Ovary (tissue), 9 donors: Measurements from ENCODE around the gene DPF3. TPM values are rescaled to one million over a fixed set of nuclear protein-coding genes. Genes with fewer than 3 reads are reported as not detected.

ENCODE experiments used
- DNase-seq, 5 donors: peaks; one replicate each; pipeline ENCODE4 v3.0.0-alpha.2; 2019 to 2020
- H3K27ac ChIP-seq, 2 donors: fragments of 200-600 bp; one replicate each; pipeline versions ENCODE4 v1.5.1 to v1.8.0; 2019 to 2022
- H3K27me3 ChIP-seq: fragments of 200-600 bp; one replicate; pipeline ENCODE4 v1.8.0; 2022
- H3K36me3 ChIP-seq: fragments of 200-600 bp; sonication (generic); one replicate; pipeline ENCODE4 v1.5.1; 2019
- H3K4me1 ChIP-seq: one replicate; pipeline ENCODE4 v1.8.1; 2013; ENCODE audit warnings: mild to moderate bottlenecking, moderate library complexity; ENCODE audit not compliant: insufficient read depth
- H3K4me3 ChIP-seq: fragments of 200-600 bp; sonication (generic); one replicate; pipeline ENCODE4 v1.5.1; 2017
- H3K9me3 ChIP-seq, 2 donors: fragments of 200-600 bp in 1 of 2; sonication (generic) in 1 of 2; one replicate each; pipeline versions ENCODE4 v1.5.1 to v1.8.1; 2013 to 2019; ENCODE audit warnings: mild to moderate bottlenecking in 1 of 2, moderate library complexity in 1 of 2
- EP300 ChIP-seq: sonication (generic); formaldehyde crosslinking; IDR thresholded peaks from one replicate; pipeline ENCODE4 v1.6.1; 2017; ENCODE audit warnings: antibody characterized with exemption
- POLR2A ChIP-seq: fragments of 450-650 bp; IDR thresholded peaks from one replicate; pipeline ENCODE4 v1.6.1; 2017; ENCODE audit warnings: antibody characterized with exemption, mild to moderate bottlenecking, moderate library complexity
- WGBS, 3 donors: extraction: QIAGEN DNeasy Blood & Tissue Kit in 1 of 3; methylation state at CpG; one replicate each; pipeline versions ENCODE4 v1.1.5 to v1.1.7; 2013 to 2017; 5-methylcytosine and 5-hydroxymethylcytosine counted together
- intact Hi-C, 4 donors: fragments of 100-400 bp; cut with DNase I; formaldehyde crosslinking; loops; one replicate each; pipeline versions ENCODE4 v1.11.0 to v1.15.1; 2022 to 2023
- polyA plus RNA-seq, 2 donors: library from polyadenylated mRNA; stranded (reverse); fragments of 200-250 nt in 1 of 2; fragments of 350-450 nt in 1 of 2; fragmentation: Illumina TruSeq in 1 of 2; extraction: RNeasy Lipid Tissue Mini Kit (QIAGEN cat#74804) in 1 of 2; gene quantifications; one replicate each; pipeline ENCODE4 v1.2.3, GENCODE V29; 2013 to 2014
- total RNA-seq, 7 donors: library from RNA; depleted of rRNA in 2 of 7; stranded (reverse); fragments of >200 nt in 2 of 7; fragmentation: NEBNext Ultra II Directional in 3 of 7; extraction: Animal tissue kit (Norgen Biotek cat#: 25700) in 3 of 7; gene quantifications; one replicate each; pipeline versions ENCODE4 v1.1.0 to v1.2.4, GENCODE V29; 2016 to 2023
- TF ChIP-seq, protein P1 (sequence below), 3 donors: fragments of 450-650 bp in 2 of 3; fragments of 200-600 bp in 1 of 3; IDR thresholded peaks; one replicate each; pipeline versions ENCODE4 v1.5.1 to v1.8.0; 2016 to 2022; ENCODE audit warnings: antibody characterized with exemption in 3 of 3, mild to moderate bottlenecking in 1 of 3
- donor health status: DM: no; HTN: no; CAD: no; lungs with moderate emphysema.
- donor health status: DM: no; HTN: no; CAD: no.
- donor health status: Bipolar disorder and iron deficiency.
- donor health status: DM: yes; HTN: yes; CAD: no.
- donor health status: DM: no; HTN: no; CAD: no.
- donor health status: DM: yes; HTN: yes; CAD: no.

DPF3 gene
- total and polyA plus RNA-seq, 9 donors, result 6.3 to 34.4 (median 21.9) TPM

DNA sequence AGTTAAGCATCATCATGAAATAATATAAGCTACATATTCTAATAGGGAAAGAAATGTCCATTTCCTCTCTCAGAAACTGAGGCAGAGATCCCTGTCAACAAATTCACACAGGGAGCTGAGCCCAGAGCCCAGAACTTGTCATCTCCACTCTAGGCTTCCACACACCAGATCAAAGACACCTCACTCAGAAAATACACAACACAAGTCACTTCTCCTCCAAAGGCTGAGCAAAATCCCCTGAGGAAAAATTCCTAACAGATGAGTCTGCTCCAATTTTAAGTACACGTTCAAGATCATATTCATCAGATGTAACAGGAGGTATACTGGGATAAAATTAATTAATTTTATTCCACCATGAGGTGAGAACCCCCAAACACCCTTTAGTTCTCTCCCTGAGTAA lies 227.3 kb downstream of the DPF3 start:
- intact Hi-C loops, result no loop called here
- H3K4me3 ChIP-seq, result no peak overlapping the region
- no peaks in the 10 kb centered on the region for H3K36me3 ChIP-seq
- WGBS, 3 donors, result 0 to 57% (median 0%) methylated on average over 1 of the region's 1 CpG
- TF ChIP-seq EP300, result no peak
- no peak for TF ChIP-seq POLR2A
- TF ChIP-seq, protein P1, sequence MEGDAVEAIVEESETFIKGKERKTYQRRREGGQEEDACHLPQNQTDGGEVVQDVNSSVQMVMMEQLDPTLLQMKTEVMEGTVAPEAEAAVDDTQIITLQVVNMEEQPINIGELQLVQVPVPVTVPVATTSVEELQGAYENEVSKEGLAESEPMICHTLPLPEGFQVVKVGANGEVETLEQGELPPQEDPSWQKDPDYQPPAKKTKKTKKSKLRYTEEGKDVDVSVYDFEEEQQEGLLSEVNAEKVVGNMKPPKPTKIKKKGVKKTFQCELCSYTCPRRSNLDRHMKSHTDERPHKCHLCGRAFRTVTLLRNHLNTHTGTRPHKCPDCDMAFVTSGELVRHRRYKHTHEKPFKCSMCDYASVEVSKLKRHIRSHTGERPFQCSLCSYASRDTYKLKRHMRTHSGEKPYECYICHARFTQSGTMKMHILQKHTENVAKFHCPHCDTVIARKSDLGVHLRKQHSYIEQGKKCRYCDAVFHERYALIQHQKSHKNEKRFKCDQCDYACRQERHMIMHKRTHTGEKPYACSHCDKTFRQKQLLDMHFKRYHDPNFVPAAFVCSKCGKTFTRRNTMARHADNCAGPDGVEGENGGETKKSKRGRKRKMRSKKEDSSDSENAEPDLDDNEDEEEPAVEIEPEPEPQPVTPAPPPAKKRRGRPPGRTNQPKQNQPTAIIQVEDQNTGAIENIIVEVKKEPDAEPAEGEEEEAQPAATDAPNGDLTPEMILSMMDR (IDR thresholded peaks at IDR 0.05), result no peak
- no peak overlapping the region for H3K27ac ChIP-seq
- no peaks in the 10 kb centered on the region for H3K9me3 ChIP-seq
- peaks cover 2% of the 10 kb centered on the region for H3K4me1 ChIP-seq
- DNase-seq, result no peak
- H3K27me3 ChIP-seq, result no peaks in the 10 kb centered on the region

DNA sequence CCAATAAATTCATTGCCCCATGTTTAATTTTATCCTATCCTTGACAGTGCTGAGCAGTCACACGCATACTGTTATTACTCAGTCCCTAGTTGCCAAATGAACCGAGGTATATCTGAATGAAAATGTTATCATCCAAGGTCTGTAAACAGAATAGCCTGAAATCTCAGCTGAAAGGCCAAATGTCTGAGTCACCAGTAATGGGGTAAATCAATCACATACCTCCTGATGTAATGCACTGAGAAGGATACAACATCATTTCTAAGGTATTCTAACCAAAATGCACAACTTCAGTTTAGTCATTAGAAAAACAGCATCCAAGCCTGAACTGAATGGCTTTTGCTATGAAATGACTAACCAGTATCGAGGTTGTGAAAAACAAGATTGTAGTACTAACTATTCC lies 228.6 kb downstream of the DPF3 start:
- intact Hi-C loops, result no loop called here
- H3K27ac ChIP-seq, result no peak overlapping the region
- H3K9me3 ChIP-seq, result no peaks in the 10 kb centered on the region
- H3K4me3 ChIP-seq, result no peak overlapping the region
- H3K4me1 ChIP-seq, result peaks cover 2% of the 10 kb centered on the region
- H3K36me3 ChIP-seq, result no peaks in the 10 kb centered on the region
- 21 to 48% (median 30%) methylated on average over 3 of the region's 3 CpGs for WGBS, 3 donors
- TF ChIP-seq EP300 (no peak), POLR2A (no peak)
- TF ChIP-seq, protein P1 (IDR thresholded peaks at IDR 0.05), result no peak
- no peak for DNase-seq
- no peaks in the 10 kb centered on the region for H3K27me3 ChIP-seq

DNA sequence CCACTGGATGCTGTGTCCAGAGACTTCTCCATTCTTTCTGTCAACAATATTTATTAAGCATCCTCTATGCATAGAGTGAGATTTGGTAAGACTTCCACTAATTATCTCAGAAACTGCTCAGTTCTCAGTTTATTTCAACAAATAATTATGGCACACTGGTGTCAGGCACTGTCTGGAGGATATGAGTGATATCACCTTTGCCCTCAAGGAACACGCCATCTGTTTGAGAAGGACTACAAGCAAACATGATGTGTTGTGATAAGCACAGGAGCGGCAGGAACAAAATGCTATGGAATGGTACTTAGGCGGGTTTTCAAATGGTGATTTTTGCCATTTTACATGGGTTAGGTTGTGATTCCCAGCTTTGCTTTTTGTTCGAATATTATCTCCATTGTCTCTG lies 229.2 kb downstream of the DPF3 start:
- no peaks in the 10 kb centered on the region for H3K4me1 ChIP-seq
- no peaks in the 10 kb centered on the region for H3K27me3 ChIP-seq
- H3K36me3 ChIP-seq, result no peaks in the 10 kb centered on the region
- intact Hi-C loops, result no loop called here
- H3K27ac ChIP-seq, result no peak overlapping the region
- H3K4me3 ChIP-seq, result no peak overlapping the region
- WGBS, 3 donors, result 91 to 93% (median 93%) methylated on average over 4 of the region's 4 CpGs
- no peak for DNase-seq
- TF ChIP-seq POLR2A (no peak), EP300 (no peak)
- TF ChIP-seq, protein P1 (IDR thresholded peaks at IDR 0.05), result no peak
- no peaks in the 10 kb centered on the region for H3K9me3 ChIP-seq

DNA sequence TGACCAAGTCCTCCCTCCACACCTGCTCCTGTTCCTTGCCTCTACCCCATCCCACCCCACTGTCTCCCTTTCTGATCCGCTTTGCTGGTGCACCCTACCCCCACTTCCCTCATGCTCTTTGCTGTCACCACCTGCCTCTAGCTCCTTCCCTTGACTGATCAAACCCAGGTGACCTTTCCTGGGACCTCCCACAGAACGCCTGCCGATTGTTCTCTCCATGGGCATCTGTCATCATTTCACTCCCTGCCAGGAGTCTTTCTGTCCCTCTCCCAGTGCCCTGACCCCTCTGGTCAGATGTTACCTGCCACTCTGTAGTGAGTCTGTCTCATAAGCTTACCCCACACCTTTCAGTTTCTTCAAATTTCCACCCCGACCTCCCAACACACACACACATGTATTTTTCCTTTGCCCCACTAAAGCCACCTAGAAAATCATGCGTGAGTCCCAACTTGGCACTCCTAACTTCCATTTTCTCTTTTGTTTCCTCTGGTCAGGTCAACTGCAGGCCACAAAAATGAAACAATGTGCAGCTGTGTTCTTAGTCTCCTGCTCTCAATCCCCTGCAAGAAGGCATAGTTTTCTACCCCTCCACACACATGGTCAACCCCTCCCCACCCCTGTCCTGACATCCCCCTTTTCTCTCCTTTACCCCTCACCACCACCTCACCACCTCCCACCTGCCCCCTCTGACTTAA lies 229.8 kb downstream of the DPF3 start:
- no peak for DNase-seq
- WGBS, 3 donors, result 81 to 85% (median 85%) methylated on average over 5 of the region's 5 CpGs
- intact Hi-C loops, result no loop called here
- Histone ChIP-seq H3K27ac (no peak overlapping the region), H3K4me3 (no peak overlapping the region), H3K9me3 (no peaks in the 10 kb centered on the region), H3K36me3 (no peaks in the 10 kb centered on the region), H3K4me1 (no peaks in the 10 kb centered on the region), H3K27me3 (no peaks in the 10 kb centered on the region)
- TF ChIP-seq, protein P1 (IDR thresholded peaks at IDR 0.05), result no peak
- TF ChIP-seq EP300 (no peak), POLR2A (no peak)
